ENCODE data around the gene IPO13.

The IPO13 gene

DNA sequence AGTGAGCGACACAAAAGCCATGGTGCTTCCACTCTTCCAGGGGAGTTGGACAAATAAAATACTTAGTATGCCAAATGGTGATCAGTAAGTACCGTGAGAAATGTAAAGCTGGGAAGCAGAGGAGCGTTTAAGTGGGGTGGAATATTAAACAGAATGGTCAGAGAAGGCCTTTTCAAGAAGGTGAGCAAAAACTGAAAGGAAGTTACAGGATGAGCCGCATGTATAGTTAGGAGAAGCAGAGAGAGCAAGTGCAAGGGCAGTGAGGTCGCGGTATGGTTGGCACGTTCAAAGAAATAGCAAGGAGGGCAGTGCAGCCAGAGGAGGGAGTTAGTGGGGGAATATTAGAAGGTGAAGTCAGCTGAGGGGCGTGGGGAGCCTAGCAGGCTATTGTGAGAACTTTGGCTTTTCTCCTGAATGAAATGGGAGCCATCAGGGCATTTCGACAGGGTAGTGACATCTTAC lies 27.3 kb downstream of the IPO13 start:
- DNase-seq (ENCODE audit: low spot score) = peak; percentile 39

DNA sequence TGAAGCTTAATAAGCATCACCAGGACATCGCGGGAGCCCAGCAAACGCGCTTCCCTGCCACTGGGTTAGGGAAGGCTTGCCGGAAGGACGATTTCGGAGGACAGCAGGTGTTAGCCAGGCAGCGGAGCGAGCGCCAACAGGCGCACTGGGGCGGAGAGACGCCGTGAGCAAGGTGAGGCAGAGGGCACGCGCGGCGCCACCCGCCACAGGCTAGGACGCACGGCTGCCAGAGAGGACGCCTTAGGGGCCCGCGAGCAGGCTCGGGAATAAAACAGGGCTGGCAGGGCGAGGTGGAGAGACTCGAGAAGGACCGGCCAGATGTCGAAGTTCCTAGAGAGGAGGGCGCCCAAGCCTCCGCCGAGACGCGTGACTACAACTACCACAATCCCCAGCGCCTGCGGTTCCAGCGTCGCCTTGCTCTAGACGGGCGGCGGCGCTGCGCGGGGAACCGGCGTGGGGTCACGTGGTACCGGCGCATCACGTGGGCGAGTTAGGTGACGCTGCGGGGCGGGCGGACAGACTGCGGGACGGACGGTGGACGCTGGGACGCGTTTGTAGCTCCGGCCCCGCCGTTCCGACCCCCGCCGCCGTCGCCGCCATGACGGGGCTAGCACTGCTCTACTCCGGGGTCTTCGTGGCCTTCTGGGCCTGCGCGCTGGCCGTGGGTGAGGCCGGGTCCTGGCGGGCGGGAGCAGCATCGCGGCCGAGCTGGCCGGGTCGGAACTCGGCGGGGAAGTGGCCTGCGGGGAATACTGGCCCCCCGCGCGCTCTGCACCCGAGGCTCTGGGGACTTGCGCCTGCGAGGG lies 27.9 kb downstream of the IPO13 start, which contains the start of gene ATP6V0B:
ATP6V0B (plus strand) TSS at position 518 of the 806 bp plus-strand sequence; CDS start at position 599, 81 bp downstream.
- peak; percentile 98 for DNase-seq (ENCODE audit: low spot score)

DNA sequence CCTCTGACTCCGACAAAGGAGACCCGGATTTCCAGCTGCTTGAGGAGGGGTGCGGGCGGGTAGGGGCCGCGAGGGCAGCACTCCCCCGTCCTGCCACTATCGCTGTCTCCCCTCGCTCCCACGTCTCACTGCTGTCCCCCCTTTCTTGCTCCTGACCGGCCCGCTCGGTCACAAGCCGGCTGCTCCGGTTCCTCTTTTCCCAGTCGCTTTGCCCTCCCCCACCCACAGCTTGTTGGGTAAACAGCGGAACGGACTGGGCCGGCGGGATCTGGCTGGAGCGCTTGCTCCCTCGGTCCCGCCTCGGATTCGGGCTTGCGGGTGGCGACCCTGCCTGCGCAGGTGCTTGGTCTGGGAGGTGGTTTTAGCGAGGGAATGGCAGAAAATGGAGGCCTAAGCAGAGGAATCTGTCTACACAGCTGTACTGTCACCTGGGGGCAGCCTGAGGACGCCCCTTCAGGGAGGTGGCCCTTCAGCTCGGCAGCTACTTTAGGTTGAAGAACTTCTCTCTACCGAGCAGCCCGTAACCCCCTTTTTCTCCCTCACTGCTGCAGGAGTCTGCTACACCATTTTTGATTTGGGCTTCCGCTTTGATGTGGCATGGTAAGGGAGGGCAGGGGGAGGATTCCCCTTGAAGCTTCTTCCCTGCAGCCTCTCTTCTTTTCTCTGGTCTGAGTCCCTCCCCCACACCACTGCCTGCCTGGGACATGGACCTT lies 28.7 kb downstream of the IPO13 start:
- peak; percentile 72 for DNase-seq (ENCODE audit: low spot score)

DNA sequence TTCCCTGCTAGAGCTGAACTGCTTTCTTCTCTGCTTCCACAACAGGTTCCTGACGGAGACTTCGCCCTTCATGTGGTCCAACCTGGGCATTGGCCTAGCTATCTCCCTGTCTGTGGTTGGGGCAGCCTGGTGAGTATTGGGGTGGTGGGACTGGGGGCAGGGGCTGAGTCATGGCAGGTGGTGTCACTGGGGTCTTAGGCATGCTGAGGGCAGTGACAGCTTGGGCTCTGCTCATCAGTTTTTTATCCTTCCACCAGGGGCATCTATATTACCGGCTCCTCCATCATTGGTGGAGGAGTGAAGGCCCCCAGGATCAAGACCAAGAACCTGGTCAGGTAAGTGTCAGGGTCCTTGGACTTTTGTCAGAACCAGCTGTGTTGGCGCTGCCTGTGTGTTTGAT lies 29.3 kb downstream of the IPO13 start:
- no peak for DNase-seq (ENCODE audit: low spot score)

DNA sequence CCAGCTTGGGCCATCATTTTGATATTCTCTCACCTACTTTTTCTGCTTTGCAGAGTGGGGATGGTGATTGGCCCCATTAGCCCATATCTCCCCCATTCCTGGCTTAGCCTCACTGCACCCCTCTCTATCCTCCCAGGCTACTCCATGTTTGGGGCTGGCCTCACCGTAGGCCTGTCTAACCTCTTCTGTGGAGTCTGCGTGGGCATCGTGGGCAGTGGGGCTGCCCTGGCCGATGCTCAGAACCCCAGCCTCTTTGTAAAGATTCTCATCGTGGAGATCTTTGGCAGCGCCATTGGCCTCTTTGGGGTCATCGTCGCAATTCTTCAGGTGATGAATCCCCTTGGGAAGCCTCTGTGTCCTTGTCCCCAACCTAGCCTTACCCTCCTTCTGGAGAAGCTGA lies 30.1 kb downstream of the IPO13 start:
- DNase-seq (ENCODE audit: low spot score) = no peak

DNA sequence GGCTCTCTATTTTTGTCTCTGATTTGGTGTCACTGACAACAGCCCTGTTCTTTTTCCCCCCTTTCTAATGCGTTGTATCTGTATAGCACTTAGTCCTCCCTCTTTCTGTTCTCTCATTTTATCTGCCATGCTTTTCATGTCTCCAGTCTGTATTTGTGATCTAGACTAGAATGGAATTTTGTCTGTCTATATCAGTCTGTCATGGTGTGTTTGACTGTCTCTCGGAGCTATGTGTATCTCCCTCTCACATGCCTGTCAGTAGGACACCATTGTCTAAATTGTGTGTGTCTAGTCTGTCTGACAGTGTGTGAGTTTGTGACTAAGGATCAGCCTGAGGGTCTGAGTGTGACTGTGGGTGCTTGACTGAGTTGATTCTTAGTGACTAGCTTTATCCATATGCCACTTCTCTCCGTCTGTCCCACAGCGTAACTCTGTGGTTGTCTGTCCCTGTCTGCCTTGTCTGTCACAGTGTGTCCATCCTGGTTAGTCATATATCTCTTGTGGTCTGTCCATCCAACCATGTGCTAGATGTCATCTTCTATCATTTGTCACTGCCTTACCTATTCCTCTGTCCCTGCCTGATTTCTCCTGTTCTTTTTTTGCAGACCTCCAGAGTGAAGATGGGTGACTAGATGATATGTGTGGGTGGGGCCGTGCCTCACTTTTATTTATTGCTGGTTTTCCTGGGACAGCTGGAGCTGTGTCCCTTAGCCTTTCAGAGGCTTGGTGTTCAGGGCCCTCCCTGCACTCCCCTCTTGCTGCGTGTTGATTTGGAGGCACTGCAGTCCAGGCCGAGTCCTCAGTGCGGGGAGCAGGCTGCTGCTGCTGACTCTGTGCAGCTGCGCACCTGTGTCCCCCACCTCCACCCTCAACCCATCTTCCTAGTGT lies 30.9 kb downstream of the IPO13 start:
- no peak for DNase-seq (ENCODE audit: low spot score)

DNA sequence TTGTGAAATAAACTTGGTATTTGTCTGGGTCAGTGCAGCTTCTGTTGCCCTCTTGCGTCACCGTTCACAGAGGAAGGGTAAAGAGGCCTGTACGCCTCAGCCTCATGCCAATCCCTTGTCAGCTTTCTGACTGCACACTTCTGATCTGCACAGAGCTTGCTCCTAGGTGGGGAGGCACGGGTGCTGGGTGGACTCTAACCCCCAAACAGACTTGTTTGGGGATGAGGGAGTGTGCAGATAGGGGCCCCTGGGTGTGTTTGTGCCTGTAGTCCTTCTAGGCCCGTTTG lies 31.5 kb downstream of the IPO13 start:
- DNase-seq (ENCODE audit: low spot score) = no peak

DNA sequence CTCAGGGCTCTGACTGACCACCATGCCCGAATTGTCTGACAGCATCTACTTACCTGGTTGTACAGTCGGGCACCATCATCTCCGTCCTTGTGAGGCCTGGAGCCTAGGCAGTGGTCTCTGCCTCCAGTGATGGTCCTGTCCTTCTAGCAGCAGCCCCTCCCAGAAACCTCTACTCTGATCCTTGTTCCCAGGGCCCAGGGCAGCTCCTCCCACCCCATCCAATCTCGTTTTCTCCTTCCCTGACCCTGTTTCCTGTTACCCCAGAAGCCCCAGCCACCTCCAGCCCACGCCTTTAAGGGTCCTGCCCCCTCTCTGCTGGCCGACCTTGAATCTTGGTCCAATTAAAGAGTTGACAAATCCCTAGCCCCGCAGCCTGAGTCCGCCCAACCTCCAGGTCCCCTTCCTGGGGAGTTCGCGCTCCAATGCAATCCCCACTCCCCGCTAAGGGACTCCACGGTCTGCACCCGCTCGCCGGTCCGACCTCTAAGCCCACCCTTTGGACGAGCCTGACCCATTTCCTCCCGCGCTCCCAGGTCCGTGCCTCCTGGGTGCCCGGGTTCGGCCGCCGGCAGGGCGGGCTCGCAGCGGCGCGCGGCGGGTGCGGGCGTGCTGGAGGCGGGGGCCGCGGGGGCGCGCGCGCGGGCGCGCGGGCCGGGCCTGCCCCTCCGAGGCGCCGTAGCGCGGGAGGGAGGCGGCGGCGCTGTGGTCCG lies 32.0 kb downstream of the IPO13 start, which contains the start of gene B4GALT2:
B4GALT2 (plus strand) TSS at position 660 of the 710 bp plus-strand sequence. CDS start 1,951 bp downstream, outside the sequence.
- peak; percentile 89 for DNase-seq (ENCODE audit: low spot score)

DNA sequence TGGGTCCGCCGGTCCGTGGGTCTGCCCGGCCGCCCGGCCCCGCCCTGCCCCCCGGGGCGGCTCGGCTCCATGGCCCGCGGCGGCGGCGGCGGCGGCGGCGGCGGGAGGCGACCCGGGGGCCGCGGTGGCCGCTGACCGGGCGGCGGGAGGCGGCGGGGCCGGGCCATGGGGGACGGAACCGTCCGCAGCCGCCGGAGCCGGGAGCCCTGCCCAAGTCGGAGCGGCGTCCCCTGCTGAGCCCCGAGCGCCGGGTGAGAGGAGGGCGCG lies 32.4 kb downstream of the IPO13 start:
- DNase-seq (ENCODE audit: low spot score) = no peak

DNA sequence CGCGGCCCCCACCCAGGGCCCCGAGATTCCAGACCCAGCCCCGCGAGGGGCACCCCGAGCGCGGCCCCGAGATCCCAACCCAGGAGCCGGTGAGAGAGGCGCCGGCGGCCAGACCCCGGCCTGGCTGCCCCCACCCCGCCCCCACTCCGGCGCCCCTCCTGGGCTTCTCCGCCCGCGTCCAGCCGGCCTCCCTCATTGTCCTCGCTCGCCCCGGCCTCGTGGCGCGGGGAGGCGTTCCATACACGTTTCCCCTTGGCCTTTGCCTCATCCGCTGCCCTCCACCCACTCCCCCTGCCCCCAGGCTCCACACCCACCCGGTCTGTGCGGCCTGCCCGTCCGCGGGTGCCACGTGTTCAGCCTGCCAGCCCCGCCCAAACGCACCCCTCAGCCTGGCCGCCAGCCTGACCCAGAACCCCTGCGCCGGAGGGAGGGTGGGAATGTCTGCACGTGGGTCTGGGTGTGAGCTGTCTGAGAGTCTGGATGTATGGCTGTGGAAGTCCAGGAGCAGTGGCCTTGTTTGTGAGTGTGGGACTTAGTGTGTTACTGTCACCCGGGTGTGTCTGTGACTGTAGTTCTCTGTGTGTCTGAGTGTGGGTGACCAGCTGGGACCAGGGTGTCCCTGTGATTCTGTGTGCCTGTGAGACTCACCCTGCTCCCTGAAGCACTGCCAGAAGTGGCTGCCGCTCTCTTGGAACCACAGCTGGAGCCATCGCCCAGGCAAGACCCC lies 32.9 kb downstream of the IPO13 start:
- peak; percentile 83 for DNase-seq (ENCODE audit: low spot score)

DNA sequence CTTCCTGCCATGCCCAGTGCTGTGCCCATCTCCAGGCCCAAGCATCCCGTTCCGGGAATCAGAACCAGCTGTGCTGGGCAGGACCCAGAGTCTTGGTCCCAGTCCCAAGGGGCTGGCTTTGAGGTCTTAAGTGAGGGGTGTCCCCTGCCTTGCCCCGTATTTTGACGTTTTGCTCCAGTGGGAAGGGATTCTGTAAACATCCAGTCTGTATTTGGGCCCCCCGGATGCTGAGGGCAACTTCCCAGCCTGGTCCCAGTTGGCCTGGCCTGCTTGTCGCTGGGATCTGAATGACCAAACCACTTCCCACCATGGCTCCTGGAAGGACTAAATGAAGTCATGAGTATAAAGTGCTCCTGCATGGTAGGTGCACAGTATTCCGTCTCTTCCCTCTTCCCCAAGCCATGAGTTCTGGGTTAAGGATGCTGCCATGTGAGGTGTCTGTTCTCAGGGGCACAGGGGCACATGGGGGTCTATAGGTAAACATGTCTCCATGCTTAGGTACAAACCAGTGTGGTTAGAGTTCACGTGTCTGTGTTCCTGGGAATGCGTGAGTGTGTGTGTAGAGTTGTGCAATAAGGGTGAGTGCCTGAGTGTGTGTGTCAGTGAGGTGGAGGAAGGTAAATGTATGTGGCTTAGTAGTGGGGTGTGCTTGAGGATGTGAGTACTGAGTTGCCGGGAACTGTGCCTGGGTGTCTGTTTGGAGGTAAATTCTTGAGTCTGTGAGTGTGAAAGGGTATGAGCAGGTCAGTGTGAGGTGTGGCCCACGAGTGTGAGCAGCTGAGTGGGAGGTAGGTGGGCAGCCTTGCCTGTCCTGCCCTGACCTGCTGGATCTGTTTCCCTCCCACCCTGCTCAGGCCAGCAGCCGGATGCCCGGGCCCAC lies 33.7 kb downstream of the IPO13 start:
- no peak for DNase-seq (ENCODE audit: low spot score)

DNA sequence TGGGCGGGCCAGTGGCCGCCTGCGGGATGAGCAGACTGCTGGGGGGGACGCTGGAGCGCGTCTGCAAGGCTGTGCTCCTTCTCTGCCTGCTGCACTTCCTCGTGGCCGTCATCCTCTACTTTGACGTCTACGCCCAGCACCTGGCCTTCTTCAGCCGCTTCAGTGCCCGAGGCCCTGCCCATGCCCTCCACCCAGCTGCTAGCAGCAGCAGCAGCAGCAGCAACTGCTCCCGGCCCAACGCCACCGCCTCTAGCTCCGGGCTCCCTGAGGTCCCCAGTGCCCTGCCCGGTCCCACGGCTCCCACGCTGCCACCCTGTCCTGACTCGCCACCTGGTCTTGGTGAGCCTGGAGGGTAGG lies 34.4 kb downstream of the IPO13 start:
- no peak for DNase-seq (ENCODE audit: low spot score)

DNA sequence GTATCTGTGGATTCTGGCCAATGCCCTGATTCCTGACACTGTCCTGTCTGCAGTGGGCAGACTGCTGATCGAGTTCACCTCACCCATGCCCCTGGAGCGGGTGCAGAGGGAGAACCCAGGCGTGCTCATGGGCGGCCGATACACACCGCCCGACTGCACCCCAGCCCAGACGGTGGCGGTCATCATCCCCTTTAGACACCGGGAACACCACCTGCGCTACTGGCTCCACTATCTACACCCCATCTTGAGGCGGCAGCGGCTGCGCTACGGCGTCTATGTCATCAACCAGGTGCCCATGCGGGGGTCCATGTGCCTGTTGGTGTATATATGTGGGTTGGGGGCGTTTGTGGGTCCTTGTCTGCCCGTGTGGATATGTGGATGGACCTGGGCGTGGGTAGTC lies 34.9 kb downstream of the IPO13 start:
- no peak for DNase-seq (ENCODE audit: low spot score)

DNA sequence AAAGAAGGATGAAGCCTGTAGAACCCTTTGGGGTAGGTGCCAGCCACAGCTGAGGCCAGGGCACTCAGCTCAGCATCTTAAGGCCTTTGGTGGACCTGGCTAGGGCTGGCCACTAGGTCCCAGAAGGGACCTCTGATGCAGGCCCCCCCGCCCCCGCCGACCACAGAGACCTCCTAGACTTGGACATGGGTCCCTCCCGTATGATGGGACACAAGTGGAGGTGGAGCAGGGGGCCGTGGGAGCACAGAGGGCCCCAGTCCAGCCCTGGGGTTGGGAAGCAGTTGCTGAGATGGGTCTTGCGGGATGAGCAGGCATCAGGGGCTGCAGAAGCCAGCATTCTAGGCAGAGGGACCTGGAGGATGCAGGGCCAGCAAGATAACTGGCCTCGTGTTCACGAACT lies 35.5 kb downstream of the IPO13 start:
- no peak for DNase-seq (ENCODE audit: low spot score)

DNA sequence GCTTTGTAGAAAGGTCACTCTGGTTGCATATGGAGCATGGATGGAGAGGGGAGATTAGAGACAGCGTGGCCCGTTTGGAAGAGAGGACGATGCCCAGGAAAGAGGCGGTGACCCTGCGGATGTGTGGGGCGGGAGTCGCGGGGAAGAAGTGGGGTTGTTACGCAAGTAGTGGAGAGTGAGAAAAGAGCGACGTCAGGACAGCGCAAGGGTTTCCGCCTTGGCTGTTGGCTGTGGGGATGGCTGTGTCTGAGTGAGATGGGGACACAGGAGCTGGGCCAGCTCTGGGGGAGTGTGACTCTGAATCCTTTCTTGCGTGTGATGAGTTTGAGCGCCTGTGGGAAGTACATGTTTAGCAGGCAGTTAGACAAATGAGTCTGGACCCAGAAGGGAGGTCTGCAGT lies 36.1 kb downstream of the IPO13 start:
- DNase-seq (ENCODE audit: low spot score) = no peak

DNA sequence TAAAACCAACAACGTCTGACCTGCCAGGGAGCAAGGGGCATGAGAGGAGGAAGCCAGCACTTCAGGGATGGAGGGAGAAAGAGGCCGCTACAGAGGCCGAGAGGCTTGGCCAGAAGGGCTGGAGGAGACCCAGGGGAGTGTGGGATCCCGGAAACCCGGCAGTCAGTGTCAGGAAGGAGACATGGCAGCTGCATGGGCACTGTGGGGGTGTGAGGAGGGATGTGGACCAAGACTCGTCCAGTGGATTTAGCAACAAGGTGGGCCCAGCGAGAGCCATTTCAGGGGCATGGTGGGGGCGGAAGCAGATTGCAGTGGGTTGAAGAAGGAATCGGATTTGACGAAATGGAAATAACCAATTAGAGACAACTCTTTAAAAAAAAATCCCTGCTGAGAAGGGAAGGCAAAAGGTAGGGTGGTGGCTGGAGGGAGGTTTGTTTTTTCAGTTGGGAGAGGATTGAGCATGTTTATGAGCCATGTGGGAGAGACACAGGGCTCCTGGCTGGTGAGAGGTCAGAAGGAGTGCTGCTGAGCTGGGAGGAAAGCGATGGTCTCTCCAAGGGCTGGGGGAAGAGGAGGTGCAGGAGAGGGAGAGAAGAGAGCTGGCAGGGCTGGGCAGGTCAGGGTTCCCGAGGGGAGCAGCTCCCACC lies 36.6 kb downstream of the IPO13 start:
- no peak for DNase-seq (ENCODE audit: low spot score)

DNA sequence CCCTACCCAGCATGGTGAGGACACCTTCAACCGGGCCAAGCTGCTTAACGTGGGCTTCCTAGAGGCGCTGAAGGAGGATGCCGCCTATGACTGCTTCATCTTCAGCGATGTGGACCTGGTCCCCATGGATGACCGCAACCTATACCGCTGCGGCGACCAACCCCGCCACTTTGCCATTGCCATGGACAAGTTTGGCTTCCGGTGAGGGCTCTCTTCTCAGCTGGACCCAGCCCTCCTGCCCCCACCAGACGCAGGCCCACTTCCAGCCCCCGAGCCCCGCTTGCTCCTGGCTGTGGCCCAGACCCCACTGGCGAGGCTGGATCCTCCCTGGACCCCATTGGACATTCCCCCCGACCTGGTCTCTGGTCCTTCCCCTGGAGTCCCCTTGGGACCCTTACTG lies 38.1 kb downstream of the IPO13 start:
- DNase-seq (ENCODE audit: low spot score) = no peak

DNA sequence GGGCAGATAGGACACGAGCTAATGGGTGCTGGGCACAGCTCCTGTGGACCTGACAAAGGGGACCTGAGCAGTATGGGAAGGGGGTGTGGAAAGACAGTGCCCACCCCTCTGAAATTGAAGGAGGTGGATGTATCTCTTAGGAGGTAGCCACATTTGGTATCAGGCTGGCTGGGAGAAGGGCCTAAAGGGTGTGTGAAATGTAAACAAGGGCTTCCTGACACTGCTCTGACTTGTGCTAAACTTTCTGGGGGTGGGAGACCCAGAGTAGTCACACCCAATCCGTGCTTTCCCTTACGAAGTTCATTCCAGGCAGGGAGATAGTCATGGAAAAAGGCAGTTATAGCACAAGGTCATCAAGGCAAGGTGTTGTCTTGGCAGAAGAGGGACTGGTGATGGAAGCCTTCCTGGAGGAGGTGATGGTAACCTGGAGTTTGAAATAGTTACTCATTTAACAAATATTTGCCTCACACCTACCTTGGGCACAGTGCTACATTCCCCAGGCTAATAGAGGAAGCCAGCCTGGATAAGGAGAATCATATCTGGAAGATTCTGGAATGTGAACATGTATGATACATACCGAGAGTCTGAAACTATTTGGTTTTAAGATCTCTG lies 39.3 kb downstream of the IPO13 start:
- DNase-seq (ENCODE audit: low spot score) = no peak

DNA sequence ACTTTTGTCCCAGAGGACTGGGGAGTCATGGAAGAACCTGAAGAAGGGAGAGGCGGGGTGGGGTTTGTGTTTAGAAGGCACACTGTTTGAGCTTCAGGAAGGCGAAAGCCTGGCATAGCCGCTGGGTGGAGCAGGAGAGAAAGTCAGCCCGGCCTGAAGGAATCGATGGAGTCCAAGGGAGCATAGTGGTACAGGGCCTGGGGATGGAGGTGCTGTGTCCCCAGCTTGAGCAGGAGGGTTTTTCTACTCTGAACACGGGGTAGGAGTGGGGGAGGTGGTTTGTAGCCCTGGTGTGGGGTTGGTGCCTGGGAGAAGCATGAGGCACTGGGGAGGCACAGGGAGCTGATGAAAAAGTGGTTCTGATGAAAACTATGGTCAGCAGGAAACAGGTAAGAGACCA lies 40.0 kb downstream of the IPO13 start:
- no peak for DNase-seq (ENCODE audit: low spot score)
